NB4 (cell line): ENCODE measurements around the gene CD96.

Source experiments
- CTCF ChIP-seq: IDR thresholded peaks from one replicate; pipeline ENCODE4 v1.5.1; 2012; ENCODE audit warnings: low read depth, low read length
- POLR2A ChIP-seq: IDR thresholded peaks from 2 replicates; pipeline ENCODE4 v1.6.1; 2011; ENCODE audit warnings: mild to moderate bottlenecking; ENCODE audit not compliant: insufficient read length; ENCODE audit errors: extremely low read depth

- TF ChIP-seq CTCF (no peak), POLR2A (no peak)
These were observed 3.3 kb upstream of the CD96 start for GRCh38 chr3:111538681-111539083.
